Activated CD8-positive, alpha-beta T cell treated with anti-CD3 and anti-CD28 coated beads for 36 hours (primary cell): Measurements from ENCODE around the gene FCRLA. TPM values are rescaled to one million over a fixed set of nuclear protein-coding genes. Genes with fewer than 3 reads are reported as not detected.
A peak's percentile ranks its signal among the peaks of the same experiment; 100 is the strongest.

Source experiments
- ATAC-seq: fragments of 200-7000 bp; cut with Tn5 transposase; one replicate; pipeline ENCODE4 v1.10.0; 2021; ENCODE audit warnings: mild to moderate bottlenecking, moderate library complexity
- CTCF ChIA-PET: fragments of 350-600 bp; sonication (Branson Sonifier 250); formaldehyde crosslinking; loops from one replicate; lab custom pipeline; 2021; ENCODE audit warnings: antibody characterized with exemption; lab: Charles Lee
- POLR2A ChIA-PET: fragments of 350-600 bp; sonication (Branson Sonifier 250); formaldehyde crosslinking; loops from one replicate; lab custom pipeline; 2021; ENCODE audit warnings: antibody characterized with exemption; lab: Charles Lee
- DNase-seq: peaks from one replicate; pipeline ENCODE4 v3.0.0-alpha.2; 2020
- H3K27ac Mint-ChIP-seq: one replicate; pipeline ENCODE4 v1.8.0; 2021; ENCODE audit warnings: mild to moderate bottlenecking, mixed read lengths
- H3K27me3 Mint-ChIP-seq: one replicate; pipeline ENCODE4 v1.8.0; 2021; ENCODE audit warnings: mixed read lengths
- H3K36me3 Mint-ChIP-seq: one replicate; pipeline ENCODE4 v1.8.0; 2021; ENCODE audit warnings: low read depth, mixed read lengths
- H3K4me1 Mint-ChIP-seq: one replicate; pipeline ENCODE4 v1.8.0; 2021; ENCODE audit warnings: low read depth, mixed read lengths
- H3K4me3 Mint-ChIP-seq: one replicate; pipeline ENCODE4 v1.8.0; 2021; ENCODE audit warnings: mild to moderate bottlenecking, moderate library complexity, mixed read lengths
- H3K9me3 Mint-ChIP-seq: one replicate; pipeline ENCODE4 v1.8.0; 2021; ENCODE audit warnings: mixed read lengths
- CTCF ChIP-seq: fragments of 200-600 bp; IDR thresholded peaks from one replicate; pipeline ENCODE4 v1.8.0; 2022; ENCODE audit warnings: antibody characterized with exemption, mild to moderate bottlenecking
- intact Hi-C: fragments of 100-400 bp; cut with micrococcal nuclease; formaldehyde crosslinking; loops from one replicate; pipeline ENCODE4 v1.10.0; 2022
- total RNA-seq, 2 experiments: library from RNA; stranded (reverse); gene quantifications; one replicate each; pipeline ENCODE4 v1.2.3, GENCODE V29; 2021

FCRLA gene
- total RNA-seq, 2 experiments from 2014 or later: not detected

- POLR2A ChIA-PET: interaction anchor here (0.9 to 1.3 kb wide), 2 partner anchors 18 to 25 kb away, joined by 3 to 4 read pairs; partner anchors contain the start of genes DUSP12 and FCRLA
- Mint-ChIP-seq H3K27ac (no peak overlapping the region), H3K4me3 (no peak overlapping the region), H3K9me3 (no peaks in the 10 kb centered on the region), H3K36me3 (no peaks in the 10 kb centered on the region), H3K27me3 (peaks cover 3% of the 10 kb centered on the region), H3K4me1 (peaks cover 53% of the 10 kb centered on the region)
- DNase-seq: no peak
- no peak for ATAC-seq
- no peak for TF ChIP-seq CTCF
- CTCF ChIA-PET: interaction anchor here (1.2 to 3.0 kb wide), 2 partner anchors 9 to 192 kb away, joined by 3 to 22 read pairs; no protein-coding TSS in a partner anchor
- intact Hi-C loops: loop anchor here (10.0 kb wide), 1 partner anchor 107 kb away; no protein-coding TSS in a partner anchor
Observed at GRCh38 chr1:161731981-161732718, 25.1 kb downstream of the FCRLA start.

GRCh38 chr1:161733526-161733925, 26.5 kb downstream of the FCRLA start:
- intact Hi-C loops: loop anchor here (10.0 kb wide), 1 partner anchor 109 kb away; no protein-coding TSS in a partner anchor
- no peaks in the 10 kb centered on the region for H3K36me3 Mint-ChIP-seq
- peaks cover 3% of the 10 kb centered on the region for H3K27me3 Mint-ChIP-seq
- H3K4me3 Mint-ChIP-seq: no peak overlapping the region
- H3K9me3 Mint-ChIP-seq: no peaks in the 10 kb centered on the region
- DNase-seq (no peak), ATAC-seq (no peak)
- POLR2A ChIA-PET: interaction anchor here (1.3 kb wide), 1 partner anchor 16 kb away, joined by 3 read pairs; the partner anchor contains the start of gene DUSP12
- CTCF ChIA-PET: interaction anchor here (0.9 to 9.1 kb wide), 2 partner anchors 27 to 245 kb away, joined by 3 to 69 read pairs; no protein-coding TSS in a partner anchor
- no peak for TF ChIP-seq CTCF
- peaks cover 49% of the 10 kb centered on the region for H3K4me1 Mint-ChIP-seq
- no peak overlapping the region for H3K27ac Mint-ChIP-seq

GRCh38 chr1:161735837-161736236, 28.8 kb downstream of the FCRLA start:
- H3K9me3 Mint-ChIP-seq: no peaks in the 10 kb centered on the region
- ChIA-PET CTCF (interaction anchor here (1.3 to 9.1 kb wide), 2 partner anchors 14 to 247 kb away, joined by 4 to 69 read pairs; partner anchors contain the start of gene DUSP12), POLR2A (no interaction called here)
- H3K4me1 Mint-ChIP-seq: peaks cover 44% of the 10 kb centered on the region
- H3K27ac Mint-ChIP-seq: no peak overlapping the region
- intact Hi-C loops: loop anchor here (5.0 to 10.0 kb wide), 2 partner anchors 89 to 111 kb away; no protein-coding TSS in a partner anchor
- no peaks in the 10 kb centered on the region for H3K36me3 Mint-ChIP-seq
- peaks cover 4% of the 10 kb centered on the region for H3K27me3 Mint-ChIP-seq
- DNase-seq (no peak), ATAC-seq (no peak)
- H3K4me3 Mint-ChIP-seq: no peak overlapping the region
- TF ChIP-seq CTCF: no peak

- no peak overlapping the region for H3K27ac Mint-ChIP-seq
- H3K4me3 Mint-ChIP-seq: no peak overlapping the region
Observed at GRCh38 chr1:161736335-161736969, 29.4 kb downstream of the FCRLA start.

More at GRCh38 chr1:161736335-161736969, 29.4 kb downstream of the FCRLA start:
- peak; percentile 64 for DNase-seq
- Mint-ChIP-seq H3K9me3 (no peaks in the 10 kb centered on the region), H3K27me3 (peaks cover 4% of the 10 kb centered on the region), H3K36me3 (no peaks in the 10 kb centered on the region), H3K4me1 (peaks cover 40% of the 10 kb centered on the region)
- CTCF ChIA-PET: interaction anchor here (0.7 to 9.1 kb wide), 6 partner anchors 9 to 252 kb away, joined by 3 to 69 read pairs (median 26); partner anchors contain the start of gene DUSP12
- no peak for TF ChIP-seq CTCF
- intact Hi-C loops: loop anchor here (5.0 to 10.0 kb wide), 2 partner anchors 89 to 112 kb away; no protein-coding TSS in a partner anchor
- POLR2A ChIA-PET: no interaction called here
- peak; percentile 27 for ATAC-seq
